ENCODE data around the gene SNU13. TPM values are rescaled to one million over a fixed set of nuclear protein-coding genes. Genes with fewer than 3 reads are reported as not detected.
"Not testable (repeated sequence)": the region's sequence is repeated elsewhere in the genome, so short reads cannot be mapped to it uniquely, and the experiment has no call there.

SNU13 gene
- total RNA-seq, 3 donors from 2014 or later = 92.4 to 98.1 (median 97.9) TPM

GRCh38 chr22:41687901-41688364 is 734 bp downstream of the SNU13 start:
- no peak for TF ChIP-seq CTCF (IDR thresholded peaks at IDR 0.05)
- H3K4me1 ChIP-seq (ENCODE audit: low read depth) = peaks cover 8% of the 10 kb centered on the region
- H3K9me3 ChIP-seq = no peaks in the 10 kb centered on the region
- H3K36me3 ChIP-seq (ENCODE audit: low read depth) = no peaks in the 10 kb centered on the region
- ATAC-seq (peak; percentile 43), DNase-seq (peak; percentile 40 to 63 (median 58))
- peak overlapping the region; percentile 56 for H3K4me3 ChIP-seq
- intact Hi-C loops (cut with DNase I, micrococcal nuclease) = no loop called here

DNA sequence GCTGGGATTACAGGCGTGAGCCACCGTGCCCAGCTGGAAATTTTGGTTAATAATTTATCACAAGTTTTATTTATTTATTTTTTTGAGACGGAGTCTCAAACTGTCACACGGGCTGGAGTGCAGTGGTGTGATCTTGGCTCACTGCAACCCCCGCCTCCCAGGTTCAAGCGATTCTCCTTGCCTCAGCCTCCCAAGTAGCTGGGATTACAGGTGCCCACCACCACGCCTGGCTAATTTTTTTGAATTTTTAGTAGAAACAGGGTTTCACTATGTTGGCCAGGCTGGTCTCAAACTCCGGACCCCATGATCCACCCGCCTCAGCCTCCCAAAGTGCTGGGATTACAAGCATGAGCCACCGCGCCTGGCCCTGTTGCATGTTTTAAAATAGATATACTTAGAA is 1.8 kb downstream of the SNU13 start:
- H3K9me3 ChIP-seq; ATAC-seq; DNase-seq; intact Hi-C loops (cut with DNase I, micrococcal nuclease); H3K36me3 ChIP-seq (ENCODE audit: low read depth); H3K4me3 ChIP-seq; H3K4me1 ChIP-seq (ENCODE audit: low read depth): not testable (repeated sequence)

DNA sequence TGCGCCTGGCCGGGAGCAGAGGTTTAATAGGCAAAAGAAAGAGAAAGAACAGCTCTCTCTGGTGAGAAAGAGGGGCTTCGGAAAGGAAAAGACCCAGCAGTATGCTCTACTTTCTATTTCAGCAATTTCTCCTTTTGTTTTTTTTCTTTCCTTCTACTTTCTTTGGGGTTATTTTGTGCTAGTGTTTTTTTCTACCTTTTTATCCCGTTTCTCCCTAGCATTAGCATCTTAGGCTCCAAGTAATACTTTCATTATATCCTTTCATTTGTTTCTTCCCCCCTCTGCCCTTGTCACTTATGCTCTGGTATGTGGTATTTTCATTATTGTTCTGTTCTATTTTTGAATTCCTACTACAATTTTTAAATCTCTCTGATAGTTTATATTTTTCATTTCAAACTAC is 4.5 kb downstream of the SNU13 start:
- intact Hi-C loops (cut with DNase I, micrococcal nuclease) = no loop called here
- DNase-seq (no peak), ATAC-seq (no peak)
- Histone ChIP-seq H3K4me1 (ENCODE audit: low read depth) (peaks cover 12% of the 10 kb centered on the region), H3K9me3 (no peaks in the 10 kb centered on the region), H3K36me3 (ENCODE audit: low read depth) (no peaks in the 10 kb centered on the region), H3K4me3 (no peak overlapping the region)
- TF ChIP-seq CTCF (IDR thresholded peaks at IDR 0.05) = no peak

DNA sequence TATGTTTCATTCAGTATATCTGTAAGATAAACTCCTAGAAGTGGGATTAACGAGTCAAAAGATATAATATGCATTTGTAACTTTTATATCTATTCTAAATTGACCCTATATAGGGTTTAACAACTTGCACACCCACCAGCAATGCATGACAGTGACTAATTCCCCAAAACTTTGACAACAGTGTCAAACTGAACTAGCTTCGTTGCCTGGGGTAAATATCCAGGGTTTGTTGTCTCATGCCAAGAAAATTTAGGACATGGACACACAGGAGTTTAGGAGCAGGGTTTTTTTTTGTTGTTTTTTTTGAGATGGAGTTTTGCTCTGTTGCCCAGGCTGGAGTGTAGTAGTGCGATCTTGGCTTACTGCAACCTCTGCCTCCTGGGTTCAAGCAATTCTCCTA is 5.1 kb downstream of the SNU13 start:
- no peak for TF ChIP-seq CTCF (IDR thresholded peaks at IDR 0.05)
- peaks cover 12% of the 10 kb centered on the region for H3K4me1 ChIP-seq (ENCODE audit: low read depth)

DNA sequence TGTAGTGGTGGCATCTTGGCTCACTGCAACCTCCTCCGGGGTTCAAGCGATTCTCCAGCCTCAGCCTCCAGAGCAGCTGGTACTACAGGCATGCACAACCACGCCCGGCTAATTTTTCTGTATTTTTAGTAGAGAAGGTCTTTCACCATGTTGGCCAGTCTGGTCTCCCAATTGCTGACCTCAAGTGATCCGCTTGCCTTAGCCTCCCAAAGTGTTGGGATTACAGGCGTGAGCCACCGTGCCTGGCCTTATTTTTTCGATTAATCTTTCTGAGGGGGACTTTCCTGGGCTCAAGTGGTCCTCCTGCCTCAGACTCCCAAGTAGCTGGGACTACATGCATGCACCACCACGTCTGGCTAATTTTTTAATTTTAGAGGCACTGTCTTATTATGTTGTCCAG is 5.6 kb downstream of the SNU13 start:
- Histone ChIP-seq H3K4me1 (ENCODE audit: low read depth) (peaks cover 12% of the 10 kb centered on the region), H3K9me3 (no peaks in the 10 kb centered on the region), H3K36me3 (ENCODE audit: low read depth) (no peaks in the 10 kb centered on the region), H3K4me3 (no peak overlapping the region)
- no peak for TF ChIP-seq CTCF (IDR thresholded peaks at IDR 0.05)
- DNase-seq (no peak), ATAC-seq (no peak)
- intact Hi-C loops (cut with DNase I, micrococcal nuclease) = no loop called here

More for the DNA sequence above, 5.1 kb downstream of the SNU13 start:
- H3K4me3 ChIP-seq = no peak overlapping the region
- intact Hi-C loops (cut with DNase I, micrococcal nuclease) = no loop called here
- ATAC-seq (no peak), DNase-seq (no peak)
- no peaks in the 10 kb centered on the region for H3K36me3 ChIP-seq (ENCODE audit: low read depth)
- H3K9me3 ChIP-seq = no peaks in the 10 kb centered on the region

DNA sequence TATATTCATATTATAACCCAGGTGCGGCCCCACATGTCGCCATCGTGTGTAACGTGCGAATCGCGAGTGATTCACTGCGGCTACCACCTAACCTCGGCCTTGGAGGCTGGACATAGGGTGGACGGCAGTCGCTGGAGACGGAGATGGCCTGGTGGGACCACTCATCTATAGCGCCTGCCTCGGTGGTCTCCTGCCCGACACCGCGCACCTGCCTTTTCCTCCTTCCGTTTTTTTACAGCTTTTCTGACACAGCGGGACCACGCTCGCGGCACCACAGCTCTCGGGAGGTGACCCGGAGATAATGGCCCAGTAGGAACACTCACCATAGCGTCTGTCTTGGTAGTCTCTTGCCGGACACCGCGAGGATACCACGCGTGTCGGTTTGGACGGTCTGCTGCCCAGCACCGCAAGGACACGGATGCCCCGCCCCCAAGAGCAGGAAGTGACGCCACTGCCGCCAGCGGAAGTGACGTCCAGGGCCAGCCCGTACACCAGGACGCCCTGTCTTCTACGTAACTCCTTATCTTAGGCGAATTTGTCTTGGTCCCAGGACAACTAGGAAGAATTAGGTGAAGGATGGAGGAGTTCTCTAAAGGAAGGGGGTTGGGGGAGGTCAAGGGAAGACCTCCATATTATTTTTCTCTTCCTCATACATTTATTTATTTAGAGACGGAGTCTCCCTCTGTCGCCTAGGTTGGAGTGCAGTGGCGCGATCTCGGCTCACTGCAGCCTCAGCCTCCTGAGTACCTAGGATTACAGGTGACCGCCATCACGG is 6.4 kb downstream of the SNU13 start:
- DNase-seq = peak; percentile 90 to 93 (median 91)
- H3K4me3 ChIP-seq = peak overlapping the region; percentile 42
- no peak for TF ChIP-seq CTCF (IDR thresholded peaks at IDR 0.05)
- H3K4me1 ChIP-seq (ENCODE audit: low read depth) = peaks cover 8% of the 10 kb centered on the region
- peak; percentile 99 for ATAC-seq
- H3K9me3 ChIP-seq = no peaks in the 10 kb centered on the region
- H3K36me3 ChIP-seq (ENCODE audit: low read depth) = no peaks in the 10 kb centered on the region
- intact Hi-C loops (cut with DNase I, micrococcal nuclease) = no loop called here
